Neural cell (in vitro differentiated cells): ENCODE results near the gene PREX1. TPM values are rescaled to one million over a fixed set of nuclear protein-coding genes. Genes with fewer than 3 reads are reported as not detected.

Experiments
- H2AFZ ChIP-seq: fragments of 200-600, 300-800 bp; sonication (generic), shearing (Covaris generic); 2 replicates; pipeline ENCODE4 v1.6.0; 2014; ENCODE audit warnings: low read depth, mild to moderate bottlenecking, antibody characterized with exemption, low read length, moderate library complexity
- H3F3A ChIP-seq: fragments of 200-600 bp; shearing (Covaris generic); 2 replicates; pipeline ENCODE4 v1.6.1; 2016; ENCODE audit warnings: mild to moderate bottlenecking, moderate library complexity, mixed read lengths, antibody characterized with exemption, low read length; ENCODE audit not compliant: insufficient read depth, poor library complexity, severe bottlenecking
- H3K27ac ChIP-seq: fragments of 200-600, 300-800 bp; sonication (generic), shearing (Covaris generic); 2 replicates; pipeline ENCODE4 v1.5.1; 2014; ENCODE audit warnings: mild to moderate bottlenecking, low read length, moderate library complexity
- H3K27me3 ChIP-seq: fragments of 300-800, 200-600 bp; sonication (generic), shearing (Covaris generic); 2 replicates; pipeline ENCODE4 v1.6.0; 2014; ENCODE audit warnings: mild to moderate bottlenecking, low read depth, low read length, moderate library complexity; ENCODE audit not compliant: insufficient read depth
- H3K36me3 ChIP-seq: fragments of 300-800, 200-600 bp; sonication (generic), shearing (Covaris generic); 2 replicates; pipeline ENCODE4 v1.5.1; 2014; ENCODE audit warnings: mild to moderate bottlenecking, antibody characterized with exemption, low read length, moderate library complexity; ENCODE audit not compliant: insufficient read depth
- H3K4me2 ChIP-seq: fragments of 300-800, 200-600 bp; sonication (generic), shearing (Covaris generic); 2 replicates; pipeline ENCODE4 v1.6.0; 2014; ENCODE audit warnings: mild to moderate bottlenecking, low read length
- H3K4me3 ChIP-seq: fragments of 300-800, 200-600 bp; sonication (generic), shearing (Covaris generic); 2 replicates; pipeline ENCODE4 v1.5.1; 2014; ENCODE audit warnings: mild to moderate bottlenecking, low read length, moderate library complexity
- H3K79me2 ChIP-seq: fragments of 200-600 bp; shearing (Covaris generic); replicated peaks from 2 replicates; pipeline ENCODE4 v1.6.0; 2014; ENCODE audit warnings: mild to moderate bottlenecking, low read length, moderate library complexity; ENCODE audit not compliant: insufficient read depth
- H3K9ac ChIP-seq: fragments of 300-800, 200-600 bp; sonication (generic), shearing (Covaris generic); 2 replicates; pipeline ENCODE4 v1.6.1; 2016; ENCODE audit warnings: mild to moderate bottlenecking, low read length, mixed read lengths
- H3K9me2 ChIP-seq: fragments of 200-600 bp; shearing (Covaris generic); 2 replicates; pipeline ENCODE4 v1.6.1; 2016; ENCODE audit warnings: mild to moderate bottlenecking, low read length, mixed read lengths; ENCODE audit not compliant: insufficient read depth
- H3K9me3 ChIP-seq: fragments of 200-600, 300-800 bp; sonication (generic), shearing (Covaris generic); 2 replicates; pipeline ENCODE4 v1.6.1; 2016; ENCODE audit warnings: mild to moderate bottlenecking, mixed run types, low read length, moderate library complexity, mixed read lengths
- H4K20me1 ChIP-seq: fragments of 200-600 bp; shearing (Covaris generic); 2 replicates; pipeline ENCODE4 v1.6.1; 2016; ENCODE audit warnings: mild to moderate bottlenecking, mixed run types; ENCODE audit not compliant: insufficient read depth
- CTCF ChIP-seq: fragments of 450-650 bp; IDR thresholded peaks from 2 replicates; pipeline ENCODE4 v1.5.1; 2014; ENCODE audit warnings: antibody characterized with exemption, mild to moderate bottlenecking, moderate library complexity; ENCODE audit not compliant: poor library complexity, severe bottlenecking
- EP300 ChIP-seq: fragments of 450-650 bp; conservative IDR thresholded peaks from 2 replicates; pipeline ENCODE4 v1.6.1; 2014; ENCODE audit warnings: antibody characterized with exemption, mild to moderate bottlenecking, moderate library complexity; ENCODE audit not compliant: poor library complexity, severe bottlenecking
- EZH2 ChIP-seq: fragments of 200-600, 300-800 bp; shearing (Covaris generic), sonication (generic); IDR thresholded peaks from 2 replicates; pipeline ENCODE4 v1.6.1; 2014; ENCODE audit warnings: antibody characterized with exemption, low read length, borderline replicate concordance, mild to moderate bottlenecking; ENCODE audit not compliant: insufficient read depth, poor library complexity, severe bottlenecking
- MXI1 ChIP-seq: fragments of 450-650 bp; conservative IDR thresholded peaks from 2 replicates; pipeline ENCODE4 v1.6.1; 2014; ENCODE audit warnings: antibody characterized with exemption, mild to moderate bottlenecking; ENCODE audit not compliant: poor library complexity, severe bottlenecking
- POLR2AphosphoS5 ChIP-seq: IDR thresholded peaks from 2 replicates; pipeline ENCODE4 v1.6.1; 2012
- RAD21 ChIP-seq: fragments of 450-650 bp; conservative IDR thresholded peaks from 2 replicates; pipeline ENCODE4 v1.6.1; 2014; ENCODE audit warnings: antibody characterized with exemption, mild to moderate bottlenecking, moderate library complexity
- REST ChIP-seq: IDR thresholded peaks from 2 replicates; pipeline ENCODE4 v1.6.1; 2012; ENCODE audit warnings: borderline replicate concordance
- SMC3 ChIP-seq: fragments of 450-650 bp; conservative IDR thresholded peaks from 2 replicates; pipeline ENCODE4 v1.6.1; 2014; ENCODE audit warnings: antibody characterized with exemption, mild to moderate bottlenecking, moderate library complexity; ENCODE audit not compliant: poor library complexity
- TAF1 ChIP-seq: IDR thresholded peaks from 2 replicates; pipeline ENCODE4 v1.6.1; 2012; ENCODE audit warnings: low read depth
- polyA plus RNA-seq: library from polyadenylated mRNA; depleted of rRNA; stranded (reverse); fragments of >200 nt; gene quantifications from 2 replicates; pipeline ENCODE4 v1.2.3, GENCODE V29; 2014

Gene PREX1
- polyA plus RNA-seq, 1 donor from 2014 or later: 0.06 TPM

GRCh38 chr20:48695255-48695654, 132.5 kb downstream of the PREX1 start:
- H3K36me3 ChIP-seq: no peaks in the 10 kb centered on the region
- no peaks in the 10 kb centered on the region for H3K9me2 ChIP-seq
- no peaks in the 10 kb centered on the region for H3K79me2 ChIP-seq
- no peak for TF ChIP-seq TAF1
- no peak for TF ChIP-seq MXI1
- no peak for TF ChIP-seq CTCF
- TF ChIP-seq REST: no peak
- no peak for TF ChIP-seq RAD21
- TF ChIP-seq EP300: no peak
- TF ChIP-seq EZH2: no peak
- TF ChIP-seq SMC3: no peak
- TF ChIP-seq POLR2AphosphoS5: no peak
- no peak overlapping the region for H3K9ac ChIP-seq
- no peak overlapping the region for H3K4me2 ChIP-seq
- H2AFZ ChIP-seq: no peak overlapping the region
- no peak overlapping the region for H3K27ac ChIP-seq
- H3K9me3 ChIP-seq: no peaks in the 10 kb centered on the region
- H3K4me3 ChIP-seq: no peak overlapping the region
- no peaks in the 10 kb centered on the region for H3F3A ChIP-seq
- H3K27me3 ChIP-seq: no peaks in the 10 kb centered on the region
- no peaks in the 10 kb centered on the region for H4K20me1 ChIP-seq

- no peaks in the 10 kb centered on the region for H4K20me1 ChIP-seq
- H3K4me2 ChIP-seq: no peak overlapping the region
- no peak overlapping the region for H2AFZ ChIP-seq
- no peak overlapping the region for H3K4me3 ChIP-seq
- no peak overlapping the region for H3K9ac ChIP-seq
- no peaks in the 10 kb centered on the region for H3K9me2 ChIP-seq
- H3K79me2 ChIP-seq: no peaks in the 10 kb centered on the region
- no peaks in the 10 kb centered on the region for H3K36me3 ChIP-seq
- no peaks in the 10 kb centered on the region for H3K27me3 ChIP-seq
- TF ChIP-seq EP300 (no peak), CTCF (no peak), POLR2AphosphoS5 (no peak), TAF1 (no peak), EZH2 (no peak), SMC3 (no peak), REST (no peak), MXI1 (no peak), RAD21 (no peak)
- H3K27ac ChIP-seq: no peak overlapping the region
- no peaks in the 10 kb centered on the region for H3F3A ChIP-seq
- H3K9me3 ChIP-seq: no peaks in the 10 kb centered on the region
Measured at GRCh38 chr20:48694381-48694865, 133.4 kb downstream of the PREX1 start.
